ENCODE results near the gene CASK. TPM values are rescaled to one million over a fixed set of nuclear protein-coding genes. Genes with fewer than 3 reads are reported as not detected.
"Not testable (repeated sequence)": the region's sequence is repeated elsewhere in the genome, so short reads cannot be mapped to it uniquely, and the experiment has no call there.

CASK gene
- total RNA-seq, 1 experiment from 2014 or later = 31.5 TPM

DNA sequence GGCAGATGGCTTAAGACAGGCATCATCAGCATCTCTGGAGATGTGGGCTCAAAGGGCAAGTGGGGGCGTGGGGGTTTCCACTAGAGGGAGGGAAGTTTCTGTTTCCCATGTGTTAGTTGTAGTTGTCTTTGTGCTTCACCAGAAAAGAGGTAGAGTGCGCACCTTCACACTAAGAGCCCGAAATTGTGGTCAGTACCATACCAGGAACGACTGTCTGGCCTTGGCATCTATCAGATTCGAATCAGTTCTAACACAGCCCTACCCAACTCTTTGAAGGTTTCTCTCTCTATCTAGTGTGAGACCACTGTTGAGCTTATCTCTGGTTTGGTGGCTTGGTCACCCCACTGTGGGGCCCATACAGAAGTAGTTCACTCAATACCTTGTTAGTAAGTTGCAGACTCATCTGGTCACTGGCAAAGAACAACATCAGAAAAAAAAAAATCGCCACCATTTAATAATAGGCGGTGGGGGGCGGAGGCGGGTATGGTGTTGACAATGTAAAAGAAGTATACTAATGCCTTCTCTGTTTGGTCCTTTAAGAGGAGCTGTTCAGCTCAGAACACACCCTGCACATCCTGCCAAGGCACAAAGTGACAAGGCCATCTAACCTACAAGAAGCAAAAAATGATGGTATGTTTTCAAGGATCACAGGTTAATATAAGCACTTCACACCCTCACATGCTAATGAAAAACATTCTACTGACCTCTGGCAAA is 405.1 kb downstream of the CASK start:
- DNase-seq (ENCODE audit: low read depth) = no peak

DNA sequence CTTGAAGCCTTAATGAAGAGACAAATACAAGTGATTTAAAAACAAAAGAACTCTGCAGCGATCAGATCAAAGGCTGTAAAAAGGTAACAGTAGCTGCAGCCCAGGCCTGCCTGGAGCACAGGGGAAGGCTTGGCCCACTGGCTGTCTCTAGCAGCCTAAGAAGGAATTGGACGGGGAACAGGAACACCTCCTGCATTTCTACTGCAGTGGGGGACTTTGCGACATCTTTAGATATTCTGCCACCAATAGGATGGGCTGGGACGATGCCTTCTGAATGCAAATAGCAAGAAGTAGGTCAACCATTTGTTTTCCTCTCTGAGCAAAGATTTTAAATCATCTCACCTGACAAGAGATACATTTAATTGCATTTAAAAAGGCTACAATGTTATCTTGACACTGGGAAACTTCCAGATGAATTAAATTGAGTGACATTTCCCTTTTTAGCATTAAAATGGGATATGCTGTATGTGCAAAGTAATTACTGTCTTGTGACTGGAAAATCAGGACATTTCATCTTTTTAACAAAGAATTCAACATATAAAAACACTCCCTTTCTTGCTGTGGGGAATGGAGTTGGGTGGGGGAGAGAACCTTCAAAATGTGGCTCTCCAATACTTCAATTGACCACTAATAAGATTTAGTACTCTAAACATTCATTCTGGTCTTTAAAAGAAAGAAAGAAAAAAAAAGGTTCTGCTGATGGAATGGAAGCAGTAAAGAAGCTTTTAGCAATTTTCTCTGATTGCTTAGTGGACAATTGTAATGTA is 406.2 kb downstream of the CASK start:
- no peak for DNase-seq (ENCODE audit: low read depth)

DNA sequence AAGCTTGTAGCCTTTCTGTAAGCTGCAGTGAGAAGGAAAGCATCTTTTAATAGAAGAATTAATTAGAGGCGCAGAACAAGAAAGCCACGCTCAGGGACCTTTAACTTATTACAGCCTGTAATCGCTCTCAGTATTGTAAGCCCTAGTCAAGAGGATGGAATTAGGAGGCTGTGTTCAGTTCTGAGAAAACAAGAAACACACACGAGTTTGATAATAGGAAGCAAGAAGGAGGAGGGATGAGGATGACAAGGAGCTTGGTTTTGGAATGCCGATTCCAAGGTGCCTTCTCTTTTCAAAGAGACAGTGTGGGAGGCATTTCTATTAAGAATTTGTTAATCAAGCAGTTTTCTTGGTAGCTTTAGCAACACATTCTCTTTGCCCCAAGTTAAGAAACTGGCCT is 406.9 kb downstream of the CASK start:
- DNase-seq (ENCODE audit: low read depth) = no peak

GRCh38 chrX:41515376-41515775 is 408.0 kb downstream of the CASK start:
- DNase-seq (ENCODE audit: low read depth) = no peak

DNA sequence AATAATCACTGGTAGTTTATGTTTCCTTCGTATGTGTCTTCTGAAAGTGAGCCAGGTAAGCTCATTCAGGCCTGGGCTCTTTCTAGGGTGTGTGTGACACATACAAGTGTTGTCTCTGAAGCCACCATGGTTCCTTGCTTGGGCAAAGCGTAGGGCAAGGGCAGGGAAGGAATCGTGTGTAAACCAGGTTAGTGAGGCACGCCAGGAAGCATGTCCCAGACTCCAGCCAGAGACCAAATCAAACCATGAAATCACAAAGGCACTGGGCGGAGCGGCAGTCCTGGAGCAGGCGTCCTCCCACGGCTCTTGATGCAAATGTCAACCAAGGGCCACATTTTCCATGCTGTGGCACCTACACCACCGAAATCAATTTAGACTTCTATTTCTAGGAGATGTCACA is 409.2 kb downstream of the CASK start:
- no peak for DNase-seq (ENCODE audit: low read depth)

- not testable (repeated sequence) for DNase-seq (ENCODE audit: low read depth)
Measured at GRCh38 chrX:41512853-41513252, 410.5 kb downstream of the CASK start.

- no peak for DNase-seq (ENCODE audit: low read depth)
Measured at GRCh38 chrX:41512394-41512793, 411.0 kb downstream of the CASK start.

DNA sequence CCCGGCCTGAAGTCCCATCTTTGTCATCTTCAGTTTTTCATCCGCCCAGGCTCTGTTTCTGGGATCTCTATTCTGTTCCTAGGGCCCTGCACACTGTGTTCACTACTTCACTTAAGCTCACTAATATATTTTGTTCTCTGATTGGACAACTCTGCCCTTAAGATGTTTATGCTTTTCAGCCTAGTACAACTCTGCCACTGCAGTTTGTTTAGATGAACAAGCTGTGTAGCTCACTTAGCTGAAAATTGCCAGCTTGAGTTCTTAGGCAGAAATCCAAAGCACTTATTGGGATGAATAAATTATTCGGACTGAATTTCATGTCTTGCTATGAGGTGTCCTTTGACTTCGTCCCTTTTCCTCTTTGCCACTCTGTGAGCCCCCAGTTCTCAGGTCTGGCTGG is 415.4 kb downstream of the CASK start:
- no peak for DNase-seq (ENCODE audit: low read depth)

- DNase-seq (ENCODE audit: low read depth) = no peak
Measured at GRCh38 chrX:41502004-41502403, 421.4 kb downstream of the CASK start.

DNA sequence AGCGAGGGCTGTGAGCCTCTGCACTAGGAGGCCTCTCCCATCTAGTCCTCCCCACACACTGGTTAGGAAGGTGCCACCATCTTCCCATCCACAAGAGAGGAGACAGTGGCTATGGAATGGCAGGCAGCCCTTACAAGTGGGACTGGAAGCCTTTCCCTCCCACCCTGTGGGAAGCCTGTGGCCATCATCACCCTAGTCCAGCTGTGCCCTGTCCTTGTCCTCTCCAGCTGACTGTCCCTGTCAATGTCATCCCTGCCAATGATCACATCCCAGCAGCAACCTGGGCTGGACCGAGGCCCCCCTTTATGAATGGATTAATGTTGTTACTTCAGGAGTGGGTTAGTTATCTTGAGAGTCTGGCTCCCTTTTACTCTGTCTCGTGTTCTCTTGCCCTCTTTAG is 423.4 kb downstream of the CASK start:
- no peak for DNase-seq (ENCODE audit: low read depth)

- no peak for DNase-seq (ENCODE audit: low read depth)
Measured at GRCh38 chrX:41499195-41499594, 424.2 kb downstream of the CASK start.

DNA sequence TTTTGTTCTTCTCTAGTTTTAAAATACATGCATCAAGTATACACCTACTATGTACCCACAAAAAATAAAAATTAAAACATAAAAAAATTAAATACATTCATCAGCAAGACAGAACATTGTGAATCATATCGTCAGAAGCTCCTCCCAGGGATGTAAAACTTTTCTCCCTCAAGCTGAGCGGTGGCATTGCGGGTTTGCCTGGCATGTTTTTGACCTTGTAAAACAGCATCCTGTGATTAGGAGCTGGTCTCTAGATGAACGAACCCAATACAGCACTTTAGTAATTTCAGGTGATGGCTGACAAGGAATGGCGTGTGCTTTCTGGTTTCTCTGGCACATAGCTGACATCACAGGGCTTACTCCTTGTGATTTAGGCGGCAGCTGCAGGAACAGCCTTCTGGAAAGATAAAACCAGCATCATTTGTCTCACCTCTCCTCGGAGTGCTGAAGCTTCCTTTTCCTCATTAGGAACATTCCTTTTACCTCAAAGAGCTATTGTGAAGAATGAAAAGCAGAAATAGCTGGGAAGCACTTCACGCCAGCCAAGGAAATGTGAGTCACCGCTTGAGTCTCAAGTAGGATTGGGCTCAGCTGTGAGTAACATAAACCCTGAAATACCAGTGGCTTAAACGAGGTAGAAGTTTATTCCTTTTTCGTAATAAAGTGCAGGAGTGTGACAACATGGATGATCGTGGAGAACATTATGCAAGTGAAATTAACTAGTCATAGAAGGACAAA is 431.9 kb downstream of the CASK start:
- peak; percentile 95 for DNase-seq (ENCODE audit: low read depth)

DNA sequence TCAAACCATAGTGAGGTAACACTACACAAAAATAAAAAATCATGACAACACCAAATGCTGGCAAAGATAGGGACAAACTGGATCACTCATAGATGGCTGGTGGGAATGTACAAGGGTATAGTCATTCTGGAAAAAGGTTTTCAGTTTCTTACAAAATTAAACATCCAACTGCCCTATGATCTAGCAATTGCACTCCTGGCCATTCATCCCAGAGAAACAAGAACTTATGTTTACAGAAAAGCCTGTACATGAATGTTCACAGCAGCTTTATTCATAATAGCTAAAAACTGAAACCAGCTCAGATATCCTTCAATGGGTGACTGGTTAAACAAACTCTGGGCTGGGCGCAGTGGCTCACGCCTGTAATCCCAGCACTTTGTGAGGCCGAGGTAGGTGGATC is 432.9 kb downstream of the CASK start:
- DNase-seq (ENCODE audit: low read depth) = no peak

GRCh38 chrX:41482154-41482850 is 441.1 kb downstream of the CASK start:
- DNase-seq (ENCODE audit: low read depth) = no peak

- no peak for DNase-seq (ENCODE audit: low read depth)
Measured at GRCh38 chrX:41481264-41482109, 441.9 kb downstream of the CASK start.

GRCh38 chrX:41480508-41481260 is 442.7 kb downstream of the CASK start:
- no peak for DNase-seq (ENCODE audit: low read depth)

GRCh38 chrX:41478381-41478911 is 444.9 kb downstream of the CASK start:
- peak; percentile 52 for DNase-seq (ENCODE audit: low read depth)

DNA sequence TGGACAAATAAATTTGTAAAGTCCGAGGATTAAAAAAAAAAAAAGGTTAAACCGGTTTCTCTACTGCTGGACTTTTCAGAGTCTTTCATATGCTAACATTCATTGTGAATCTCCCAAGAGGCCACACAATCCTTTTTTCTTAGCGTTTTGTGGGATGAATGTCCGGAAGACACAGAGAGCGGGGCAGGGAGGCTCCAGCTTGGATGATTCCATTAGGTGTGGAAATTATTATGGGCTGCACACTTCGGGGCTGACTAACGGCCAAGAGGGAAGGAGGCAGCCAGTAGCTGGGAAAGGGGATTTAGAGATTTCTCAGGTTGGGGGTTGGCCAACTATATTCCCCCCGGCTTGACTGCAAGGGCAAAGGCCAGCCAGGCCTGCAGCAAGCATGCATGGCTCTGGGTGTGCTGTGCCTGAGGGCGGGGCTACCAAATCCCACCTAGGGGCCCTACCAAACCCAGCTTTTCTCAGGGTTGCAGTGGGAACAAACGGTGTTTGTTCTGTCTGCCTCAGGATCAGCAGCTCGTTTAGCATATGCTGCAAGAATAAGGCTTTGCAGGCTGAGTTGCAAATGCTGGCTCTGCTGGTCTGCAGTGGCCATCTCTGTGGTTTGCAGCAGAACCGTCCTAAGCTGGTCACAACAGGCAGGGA is 447.6 kb downstream of the CASK start:
- DNase-seq (ENCODE audit: low read depth) = no peak

DNA sequence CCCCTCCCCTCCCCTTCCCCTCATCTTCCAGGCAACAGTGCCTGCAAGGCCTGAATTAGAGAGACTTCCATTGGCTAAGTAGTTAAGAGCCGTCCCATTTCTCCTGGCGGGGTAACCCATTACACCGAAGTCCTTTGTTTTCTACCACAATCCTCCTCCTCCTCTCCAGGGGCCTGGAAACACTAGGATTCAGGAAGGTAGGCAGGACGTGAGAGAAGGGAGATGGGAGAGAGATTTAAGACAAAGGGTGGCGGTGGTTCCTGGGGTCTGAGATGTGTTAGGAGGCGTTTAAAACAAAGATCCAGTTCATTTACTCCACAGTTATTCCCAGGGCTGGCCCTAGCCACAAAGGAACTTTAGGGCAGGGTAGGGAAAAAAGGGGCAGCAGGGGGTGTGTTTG is 448.2 kb downstream of the CASK start:
- no peak for DNase-seq (ENCODE audit: low read depth)

DNA sequence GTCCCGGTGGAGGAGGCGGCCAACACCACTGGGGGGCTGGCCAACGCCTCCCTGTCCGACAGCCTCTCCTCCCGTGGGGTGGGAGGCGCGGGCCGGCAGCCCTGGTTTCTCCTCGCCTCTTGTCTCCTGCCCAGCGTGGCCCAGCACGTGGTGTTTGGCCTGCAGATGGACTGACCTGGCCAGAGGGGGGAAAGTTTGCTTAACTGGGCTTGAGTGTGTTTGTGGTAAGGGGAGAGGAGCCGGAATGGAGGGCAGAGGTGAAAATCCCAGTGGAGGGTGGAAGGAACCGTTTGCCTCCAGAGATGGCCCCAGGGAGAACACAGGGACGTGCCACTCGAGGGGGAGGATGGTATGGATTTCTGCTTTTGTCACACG is 448.6 kb downstream of the CASK start:
- DNase-seq (ENCODE audit: low read depth) = no peak

All from M059J (cell line).